Esophagus muscularis mucosa (tissue), 4 donors: Measurements from ENCODE around the gene ANKRD13C. TPM values are rescaled to one million over a fixed set of nuclear protein-coding genes. Genes with fewer than 3 reads are reported as not detected.

ENCODE experiments used
- DNase-seq: peaks from one replicate; pipeline ENCODE4 v3.0.0-alpha.2; 2017; ENCODE audit errors: extremely low spot score
- H3K27ac ChIP-seq, 4 donors: fragments of 200-600 bp; sonication (generic); replicated peaks in 1 of 4; 1 replicate in 3 of 4; 2 replicates in 1 of 4; pipeline ENCODE4 v1.5.1; 2016 to 2019; ENCODE audit warnings: mild to moderate bottlenecking in 1 of 4
- H3K27me3 ChIP-seq, 4 donors: fragments of 200-600 bp; sonication (generic); one replicate each; pipeline versions ENCODE4 v1.5.1 to v1.6.0; 2016 to 2019
- H3K36me3 ChIP-seq, 4 donors: fragments of 200-600 bp; sonication (generic); one replicate each; pipeline ENCODE4 v1.5.1; 2016 to 2019
- H3K4me1 ChIP-seq, 4 donors: fragments of 200-600 bp; sonication (generic); one replicate each; pipeline ENCODE4 v1.5.1; 2016 to 2019
- H3K4me3 ChIP-seq, 4 donors: fragments of 200-600 bp; sonication (generic); 1 replicate in 2 of 4; 2 replicates in 2 of 4; pipeline ENCODE4 v1.5.1; 2016 to 2019; ENCODE audit warnings: mild to moderate bottlenecking in 4 of 4, moderate library complexity in 1 of 4
- H3K9me3 ChIP-seq, 4 donors: fragments of 200-600 bp; sonication (generic); 1 replicate in 3 of 4; 2 replicates in 1 of 4; pipeline ENCODE4 v1.5.1; 2016 to 2019
- EP300 ChIP-seq: sonication (generic); formaldehyde crosslinking; IDR thresholded peaks from one replicate; pipeline ENCODE4 v1.6.1; 2017; ENCODE audit warnings: antibody characterized with exemption
- POLR2A ChIP-seq: fragments of 450-650 bp; IDR thresholded peaks from one replicate; pipeline ENCODE4 v1.6.1; 2017; ENCODE audit warnings: antibody characterized with exemption, moderate library complexity, mild to moderate bottlenecking, low read depth
- POLR2AphosphoS5 ChIP-seq, 2 donors: sonication (generic); formaldehyde crosslinking; IDR thresholded peaks; one replicate each; pipeline ENCODE4 v1.6.1; 2017; ENCODE audit warnings: antibody characterized with exemption in 2 of 2
- WGBS: methylation state at CpG from one replicate; pipeline ENCODE4 v1.1.5; 2018; 5-methylcytosine and 5-hydroxymethylcytosine counted together
- intact Hi-C: fragments of 100-400 bp; cut with DNase I; formaldehyde crosslinking; loops from one replicate; pipeline ENCODE4 v1.15.1; 2023
- total RNA-seq, 4 donors: library from RNA; depleted of rRNA; stranded (reverse); fragments of >200 nt; gene quantifications; one replicate each; pipeline versions ENCODE4 v1.1.0 to v1.2.1, GENCODE V29; 2016
- TF ChIP-seq, protein P1 (sequence below), 3 experiments: fragments of 200-600 bp in 2 of 3; fragments of 450-650 bp in 1 of 3; sonication (generic) in 2 of 3; IDR thresholded peaks; one replicate each; pipeline ENCODE4 v1.5.1; 2017 to 2019; ENCODE audit warnings: antibody characterized with exemption in 3 of 3, mild to moderate bottlenecking in 2 of 3, moderate library complexity in 1 of 3

Gene ANKRD13C
- total RNA-seq, 4 donors from 2014 or later = 23.0 to 30.2 (median 26.5) TPM

- Histone ChIP-seq H3K4me3 (no peak overlapping the region), H3K4me1 (peaks cover 0 to 6% (median 4%) of the 10 kb centered on the region in 4 donors), H3K9me3 (no peaks in the 10 kb centered on the region), H3K36me3 (peaks cover 0 to 16% (median 0%) of the 10 kb centered on the region in 4 donors), H3K27me3 (no peaks in the 10 kb centered on the region), H3K27ac (no peak overlapping the region)
- TF ChIP-seq POLR2A = no peak
- no peak for TF ChIP-seq POLR2AphosphoS5 (IDR thresholded peaks at IDR 0.05)
- WGBS = 86% methylated on average over 1 of the region's 1 CpG
- intact Hi-C loops = no loop called here
- no peak for DNase-seq
Observed at GRCh38 chr1:70315782-70316181, 38.7 kb downstream of the ANKRD13C start.

DNA sequence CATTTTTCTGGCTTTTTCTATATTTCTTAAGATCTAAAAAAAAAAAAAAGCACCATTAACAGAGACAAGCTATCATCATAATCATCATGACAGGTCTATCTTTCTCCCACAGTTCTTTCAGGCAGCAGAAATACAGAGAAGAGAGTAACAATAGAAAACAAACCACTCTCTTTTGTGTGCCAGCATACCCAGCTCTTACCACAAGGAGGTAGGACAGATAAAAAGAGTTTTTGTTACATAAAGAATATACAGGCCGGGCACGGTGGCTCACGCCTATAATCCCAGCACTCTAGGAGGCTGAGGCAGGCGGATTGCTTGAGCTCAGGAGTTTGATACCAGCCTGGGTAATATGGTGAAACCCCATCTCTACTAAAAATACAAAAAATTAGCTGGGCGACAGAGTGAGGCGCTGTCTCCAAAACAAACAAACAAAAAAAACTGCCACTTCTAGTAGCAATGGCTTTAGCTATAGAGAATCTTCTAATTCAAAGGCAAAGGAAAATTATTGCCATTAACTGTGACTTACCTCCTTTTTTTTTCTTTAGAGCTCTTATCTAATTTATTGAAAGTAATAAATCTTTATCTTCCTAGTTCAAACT lies 39.7 kb downstream of the ANKRD13C start:
- 89% methylated on average over 6 of the region's 6 CpGs for WGBS
- intact Hi-C loops = no loop called here
- DNase-seq = no peak
- peaks cover 0 to 5% (median 3%) of the 10 kb centered on the region in 4 donors for H3K4me1 ChIP-seq
- TF ChIP-seq, protein P1, sequence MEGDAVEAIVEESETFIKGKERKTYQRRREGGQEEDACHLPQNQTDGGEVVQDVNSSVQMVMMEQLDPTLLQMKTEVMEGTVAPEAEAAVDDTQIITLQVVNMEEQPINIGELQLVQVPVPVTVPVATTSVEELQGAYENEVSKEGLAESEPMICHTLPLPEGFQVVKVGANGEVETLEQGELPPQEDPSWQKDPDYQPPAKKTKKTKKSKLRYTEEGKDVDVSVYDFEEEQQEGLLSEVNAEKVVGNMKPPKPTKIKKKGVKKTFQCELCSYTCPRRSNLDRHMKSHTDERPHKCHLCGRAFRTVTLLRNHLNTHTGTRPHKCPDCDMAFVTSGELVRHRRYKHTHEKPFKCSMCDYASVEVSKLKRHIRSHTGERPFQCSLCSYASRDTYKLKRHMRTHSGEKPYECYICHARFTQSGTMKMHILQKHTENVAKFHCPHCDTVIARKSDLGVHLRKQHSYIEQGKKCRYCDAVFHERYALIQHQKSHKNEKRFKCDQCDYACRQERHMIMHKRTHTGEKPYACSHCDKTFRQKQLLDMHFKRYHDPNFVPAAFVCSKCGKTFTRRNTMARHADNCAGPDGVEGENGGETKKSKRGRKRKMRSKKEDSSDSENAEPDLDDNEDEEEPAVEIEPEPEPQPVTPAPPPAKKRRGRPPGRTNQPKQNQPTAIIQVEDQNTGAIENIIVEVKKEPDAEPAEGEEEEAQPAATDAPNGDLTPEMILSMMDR (IDR thresholded peaks at IDR 0.05) = no peak
- TF ChIP-seq POLR2A (no peak), EP300 (no peak), POLR2AphosphoS5 (IDR thresholded peaks at IDR 0.05) (no peak)
- no peak overlapping the region for H3K4me3 ChIP-seq
- peaks cover 0 to 16% (median 0%) of the 10 kb centered on the region in 4 donors for H3K36me3 ChIP-seq
- no peaks in the 10 kb centered on the region for H3K27me3 ChIP-seq
- no peaks in the 10 kb centered on the region for H3K9me3 ChIP-seq
- H3K27ac ChIP-seq = no peak overlapping the region

DNA sequence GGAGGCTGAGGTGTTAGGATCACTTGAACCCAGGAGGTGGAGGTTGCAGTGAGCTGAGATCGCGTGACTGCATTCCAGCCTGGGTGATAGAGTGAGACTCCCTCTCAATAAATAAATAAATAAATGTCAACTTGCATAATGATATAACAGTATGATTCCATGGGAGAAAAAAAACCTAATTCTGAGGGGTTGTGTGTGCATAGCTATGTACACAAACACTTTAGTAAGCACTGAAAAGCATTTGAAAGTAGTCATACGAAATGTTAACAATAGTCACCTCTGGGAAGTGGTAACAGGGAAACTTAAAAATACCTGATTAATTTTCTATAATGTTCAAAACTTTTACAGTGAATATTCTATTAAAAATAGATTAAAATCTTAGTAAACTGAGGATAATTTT lies 43.2 kb downstream of the ANKRD13C start:
- WGBS = 96% methylated on average over 3 of the region's 3 CpGs
- Histone ChIP-seq H3K27me3 (no peaks in the 10 kb centered on the region), H3K9me3 (no peaks in the 10 kb centered on the region), H3K27ac (no peak overlapping the region), H3K4me1 (no peaks in the 10 kb centered on the region), H3K36me3 (peaks cover 8 to 42% (median 13%) of the 10 kb centered on the region in 4 donors), H3K4me3 (no peak overlapping the region)
- no peak for DNase-seq
- intact Hi-C loops = no loop called here
- TF ChIP-seq EP300 (no peak), POLR2AphosphoS5 (IDR thresholded peaks at IDR 0.05) (no peak), POLR2A (no peak)
- TF ChIP-seq, protein P1 (IDR thresholded peaks at IDR 0.05) = no peak

GRCh38 chr1:70299472-70299871 lies 55.0 kb downstream of the ANKRD13C start:
- Histone ChIP-seq H3K4me3 (no peak overlapping the region), H3K9me3 (no peaks in the 10 kb centered on the region), H3K27me3 (no peaks in the 10 kb centered on the region), H3K4me1 (no peaks in the 10 kb centered on the region), H3K27ac (no peak overlapping the region), H3K36me3 (peaks cover 15 to 52% (median 35%) of the 10 kb centered on the region in 4 donors)
- TF ChIP-seq, protein P1 (IDR thresholded peaks at IDR 0.05) = no peak
- TF ChIP-seq POLR2AphosphoS5 (IDR thresholded peaks at IDR 0.05) = no peak
- no peak for TF ChIP-seq EP300
- no peak for TF ChIP-seq POLR2A
- DNase-seq = no peak
- intact Hi-C loops = no loop called here

DNA sequence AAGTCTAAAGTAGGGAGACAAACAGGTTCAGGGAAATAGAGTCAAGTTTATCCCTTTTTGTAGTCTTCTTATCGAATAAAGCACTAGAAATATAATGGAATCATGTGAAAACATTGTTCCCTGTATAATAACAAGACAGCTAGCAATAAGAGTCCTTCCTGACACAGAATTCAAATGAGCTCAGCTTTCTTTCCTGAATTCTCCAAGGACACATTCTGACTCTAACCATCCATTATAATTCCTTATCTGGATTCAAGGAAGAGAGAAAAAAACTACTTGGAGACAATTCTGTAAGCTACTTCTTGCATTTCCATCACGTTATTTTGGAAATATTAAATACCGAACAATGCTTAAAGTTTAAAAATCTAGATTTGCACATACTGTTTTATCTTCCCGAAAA lies 58.8 kb downstream of the ANKRD13C start:
- Histone ChIP-seq H3K4me1 (no peaks in the 10 kb centered on the region), H3K27ac (no peak overlapping the region), H3K4me3 (no peak overlapping the region), H3K9me3 (no peaks in the 10 kb centered on the region), H3K27me3 (no peaks in the 10 kb centered on the region), H3K36me3 (peaks cover 19 to 79% (median 55%) of the 10 kb centered on the region in 4 donors)
- 93% methylated on average over 4 of the region's 4 CpGs for WGBS
- intact Hi-C loops = no loop called here
- TF ChIP-seq, protein P1 (IDR thresholded peaks at IDR 0.05) = no peak
- TF ChIP-seq EP300 (no peak), POLR2A (no peak), POLR2AphosphoS5 (IDR thresholded peaks at IDR 0.05) (no peak)
- no peak for DNase-seq
